GM18870 (cell line): ENCODE measurements around the gene CTNND2.

ENCODE experiments used
- ATAC-seq: cut with Tn5 transposase; IDR thresholded peaks from one replicate; pipeline ENCODE4 v1.9.1; 2021; ENCODE audit warnings: moderate library complexity; ENCODE audit not compliant: unreplicated experiment

Gene CTNND2

DNA sequence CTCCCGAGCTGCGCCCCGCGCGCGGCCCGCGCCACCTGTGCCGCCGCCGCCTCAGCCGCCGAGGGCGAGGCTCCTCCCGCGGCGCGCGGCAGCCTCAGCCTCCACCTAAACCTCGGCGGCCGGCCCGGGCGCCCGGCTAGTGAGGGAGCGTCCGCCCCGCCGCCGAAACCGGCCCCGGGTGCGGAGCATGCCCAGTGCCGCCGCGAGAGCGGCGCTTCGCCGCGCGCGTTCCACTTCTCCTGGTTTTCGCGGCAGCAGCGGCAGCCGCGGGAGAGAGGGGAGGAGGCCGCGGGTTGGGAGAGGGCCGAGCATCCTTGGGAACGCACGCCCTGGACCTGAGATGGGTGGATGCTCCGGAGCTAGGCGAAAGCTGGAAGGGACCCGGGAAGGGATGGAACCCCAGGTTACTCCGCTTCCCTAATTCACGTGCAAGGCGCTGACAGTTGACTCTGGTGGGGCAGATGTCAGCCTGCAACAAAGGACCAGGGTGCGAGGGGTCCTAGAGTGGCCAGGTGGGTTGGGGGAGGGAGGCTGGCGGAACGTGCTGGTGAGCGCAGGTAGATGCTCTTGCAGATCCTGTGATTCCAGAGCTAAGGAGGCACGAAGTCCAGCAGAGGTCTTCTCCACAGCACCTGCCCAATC is at the start of gene CTNND2:
Gene CTNND2, minus strand, starts transcription at position 182 of the 642 bp plus-strand sequence. CDS start 593 bp downstream, outside the sequence.
- no peak for ATAC-seq

GRCh38 chr5:11946317-11946716 is 42.1 kb upstream of the CTNND2 start:
- ATAC-seq, result no peak

GRCh38 chr5:11941566-11941965 is 37.3 kb upstream of the CTNND2 start:
- ATAC-seq, result no peak

DNA sequence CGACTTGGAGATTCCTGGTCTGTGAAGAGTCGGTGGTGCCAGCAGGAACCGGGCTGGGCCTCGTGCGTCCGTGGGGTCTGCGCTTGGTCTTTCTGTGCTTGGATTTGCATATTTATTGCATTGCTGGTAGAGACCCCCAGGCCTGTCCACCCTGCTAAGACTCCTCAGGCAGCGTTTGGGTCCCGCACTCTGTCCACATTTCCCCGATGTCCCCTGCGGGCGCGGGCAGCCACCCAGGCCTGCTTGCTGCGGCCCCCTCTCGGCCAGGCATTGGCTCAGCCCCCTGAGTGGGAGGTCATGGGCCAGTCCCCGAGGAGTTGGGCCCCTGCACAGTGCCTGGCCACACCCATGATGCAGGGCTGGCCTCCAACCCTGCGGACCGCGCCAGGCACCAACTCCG is 27.4 kb upstream of the CTNND2 start:
- no peak for ATAC-seq

DNA sequence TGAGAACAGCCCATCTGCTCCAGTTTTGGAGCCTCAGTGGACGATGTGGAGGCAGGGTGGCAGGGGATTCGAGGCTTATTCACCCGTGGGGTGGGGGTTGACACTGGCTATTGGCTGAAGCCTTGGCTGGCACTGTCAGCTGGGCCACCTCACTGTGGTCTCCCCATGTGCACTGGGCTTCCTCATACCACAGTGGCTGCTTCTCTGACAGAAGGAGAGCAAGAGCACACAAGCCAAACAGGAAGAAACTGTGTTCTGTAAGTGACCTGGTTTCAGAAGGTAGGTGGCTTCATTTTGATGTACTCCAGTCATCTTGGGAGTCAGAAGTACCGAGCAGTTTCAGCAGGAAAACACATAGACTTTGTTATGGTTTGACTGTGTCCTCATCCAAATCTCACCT is 24.7 kb upstream of the CTNND2 start:
- ATAC-seq, result no peak

- ATAC-seq, result no peak
Observed at GRCh38 chr5:11925701-11926100, 21.5 kb upstream of the CTNND2 start.

DNA sequence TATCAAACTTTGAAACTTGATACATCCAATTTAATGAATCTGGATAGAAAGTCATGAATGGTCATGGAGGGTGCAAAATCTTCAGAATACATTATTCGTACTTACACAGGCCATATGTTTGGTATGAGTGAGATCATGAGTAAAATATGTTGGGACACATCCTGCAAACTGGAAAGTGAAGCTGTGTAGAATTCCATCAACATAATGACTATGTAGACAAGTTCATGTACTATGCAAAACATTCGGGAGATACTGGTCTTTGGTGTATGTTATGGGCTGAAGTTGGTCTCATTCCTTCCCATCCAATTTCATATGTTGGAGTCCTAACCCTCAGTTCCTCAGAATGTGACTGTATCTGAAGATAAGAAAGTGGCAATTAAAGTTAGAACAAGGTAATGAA is 18.1 kb upstream of the CTNND2 start:
- no peak for ATAC-seq

DNA sequence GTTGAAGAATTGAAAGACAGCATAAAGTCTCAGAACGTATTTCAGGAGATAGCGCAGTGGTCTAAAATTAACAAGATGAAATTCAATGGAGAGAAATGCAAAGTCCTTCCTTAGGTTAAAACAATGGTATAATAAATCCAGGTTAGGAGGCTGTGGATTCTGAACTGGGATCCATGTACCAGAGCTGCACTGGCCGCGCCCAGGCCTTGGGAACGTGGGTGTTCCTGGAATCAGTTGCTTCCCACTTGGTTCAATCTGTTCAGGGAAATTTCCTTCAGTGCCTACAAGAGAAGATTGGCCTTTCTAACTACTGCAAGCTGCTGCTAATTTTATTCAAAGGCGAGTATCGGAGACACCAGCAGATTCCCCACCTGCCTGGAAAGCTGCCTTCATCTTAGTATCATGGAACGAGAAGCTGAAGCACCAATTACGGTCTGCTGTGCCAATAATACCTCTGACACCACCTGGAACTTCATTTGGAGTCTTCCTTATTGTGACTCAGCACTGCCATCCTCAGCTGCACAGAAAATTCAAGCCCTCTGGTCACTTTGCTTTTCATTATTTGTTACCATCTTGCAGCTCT is 14.3 kb upstream of the CTNND2 start:
- no peak for ATAC-seq

- no peak for ATAC-seq
Observed at GRCh38 chr5:11909471-11909870, 5.2 kb upstream of the CTNND2 start.

DNA sequence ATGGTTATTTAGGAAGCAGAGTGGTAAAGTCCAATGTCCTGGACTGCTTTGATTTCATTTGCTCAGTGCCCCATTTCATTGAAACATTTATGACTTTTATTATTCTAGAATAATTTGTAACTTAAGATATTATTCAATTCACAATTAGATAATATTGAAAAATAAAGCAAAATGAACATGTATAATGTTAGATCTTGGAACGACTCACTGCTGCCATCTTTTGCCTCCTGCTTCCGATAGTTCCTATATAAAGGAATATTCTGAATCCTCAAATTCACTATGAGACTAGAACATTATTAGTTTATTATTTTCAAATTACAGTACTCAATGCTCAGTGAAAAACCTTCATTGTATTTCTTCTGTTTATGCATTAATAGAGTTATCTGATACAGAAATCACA is 2.3 kb upstream of the CTNND2 start:
- no peak for ATAC-seq

GRCh38 chr5:11905206-11905605 is 960 bp upstream of the CTNND2 start:
- no peak for ATAC-seq

GRCh38 chr5:11903614-11904264 is 507 bp downstream of the CTNND2 start:
- no peak for ATAC-seq

- ATAC-seq, result no peak
Observed at GRCh38 chr5:11903121-11903613, 1.1 kb downstream of the CTNND2 start.

DNA sequence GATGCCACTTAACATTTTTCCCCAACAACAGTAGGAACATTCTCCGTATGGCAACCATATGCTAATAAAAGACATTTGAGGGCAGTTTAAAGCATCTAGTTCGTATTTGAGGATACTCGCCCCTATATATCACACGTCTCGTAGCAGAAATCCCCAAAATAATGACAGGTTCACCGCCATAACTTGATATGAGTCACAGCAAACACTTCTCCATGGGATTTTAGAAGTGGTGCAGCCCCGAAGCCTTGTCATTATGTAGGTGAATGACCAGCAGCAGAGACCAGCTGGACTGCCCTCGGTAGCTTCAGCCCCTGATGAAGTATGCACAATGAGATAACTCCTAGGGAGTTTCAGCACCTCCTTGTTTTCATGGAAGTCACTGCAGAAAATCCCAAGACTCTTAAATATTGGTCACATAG is 2.0 kb downstream of the CTNND2 start:
- ATAC-seq, result no peak

DNA sequence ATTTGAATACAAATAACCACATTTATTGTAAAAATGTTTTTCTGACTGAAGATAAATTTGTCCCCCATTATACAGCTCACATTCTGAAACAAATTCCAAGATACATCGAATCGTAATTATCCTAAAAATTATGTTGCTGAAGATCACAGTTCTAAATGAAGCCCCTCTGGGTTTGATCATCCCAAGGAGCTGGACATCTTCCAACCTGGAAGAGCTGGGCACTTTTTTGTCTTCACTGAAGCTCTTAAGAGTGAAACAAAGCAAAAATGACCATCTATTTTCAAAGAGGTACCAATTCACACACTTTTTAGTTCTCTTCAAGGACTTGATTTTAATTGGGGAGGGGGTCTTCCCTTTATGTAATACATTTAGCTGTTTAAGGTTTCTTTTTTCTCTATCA is 5.5 kb downstream of the CTNND2 start:
- ATAC-seq, result no peak

GRCh38 chr5:11897781-11898180 is 6.5 kb downstream of the CTNND2 start:
- no peak for ATAC-seq

DNA sequence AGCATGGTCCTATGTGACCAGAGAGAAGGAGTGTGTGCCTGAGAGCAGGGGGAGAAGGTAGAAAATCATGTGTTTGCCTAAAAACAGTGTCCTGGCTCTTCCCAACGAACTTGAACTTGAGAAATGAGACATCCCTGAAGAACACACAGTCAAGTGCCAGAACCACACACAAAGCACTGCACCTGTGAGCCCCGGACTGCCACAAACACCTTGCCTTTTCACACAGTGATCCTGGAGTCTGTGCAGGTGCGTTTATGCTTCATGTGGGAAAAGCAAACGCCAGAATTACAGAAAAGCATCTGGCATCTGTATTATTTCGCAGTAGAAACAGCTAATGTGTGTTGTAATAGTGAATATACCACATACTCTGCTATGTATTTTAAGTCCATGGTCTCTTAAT is 9.3 kb downstream of the CTNND2 start:
- ATAC-seq, result no peak

DNA sequence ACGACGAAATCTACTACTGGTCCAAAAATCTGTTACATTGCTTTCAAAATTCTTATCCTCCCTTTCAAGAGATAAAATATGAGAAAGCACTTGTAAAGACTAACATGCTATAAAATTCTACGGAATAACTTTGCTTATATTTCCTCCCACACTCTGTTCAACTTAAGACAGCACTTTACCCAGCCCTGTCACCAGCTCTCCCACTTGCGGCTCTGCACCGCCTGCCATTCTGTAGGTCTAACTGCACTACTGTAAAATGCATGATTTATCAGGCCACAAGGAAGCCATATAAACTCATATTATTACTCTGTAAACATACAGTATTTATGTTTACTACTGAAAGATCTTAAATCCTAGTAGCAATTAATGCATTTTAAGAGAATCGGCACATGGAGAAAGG is 11.4 kb downstream of the CTNND2 start:
- ATAC-seq, result no peak

- no peak for ATAC-seq
Observed at GRCh38 chr5:11890777-11891176, 13.5 kb downstream of the CTNND2 start.

DNA sequence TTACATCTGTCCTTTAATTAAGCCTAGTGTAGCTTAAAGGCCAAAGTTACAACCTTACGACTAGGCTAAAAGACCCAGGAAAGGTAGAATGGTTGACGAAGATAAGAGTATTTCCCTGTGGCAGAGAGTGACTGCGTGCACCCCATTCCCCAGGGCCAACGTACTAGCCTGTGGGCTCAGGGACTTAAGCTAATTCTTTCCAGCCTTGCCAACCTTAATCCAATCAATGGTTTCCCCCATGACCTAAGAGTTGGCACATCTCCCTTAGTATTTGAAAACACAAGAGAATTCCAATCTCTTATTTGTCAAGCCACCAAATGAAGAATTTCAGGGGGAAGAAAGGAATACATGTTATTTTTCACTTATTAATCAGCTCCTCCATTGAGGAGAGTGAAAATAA is 16.0 kb downstream of the CTNND2 start:
- ATAC-seq, result no peak

DNA sequence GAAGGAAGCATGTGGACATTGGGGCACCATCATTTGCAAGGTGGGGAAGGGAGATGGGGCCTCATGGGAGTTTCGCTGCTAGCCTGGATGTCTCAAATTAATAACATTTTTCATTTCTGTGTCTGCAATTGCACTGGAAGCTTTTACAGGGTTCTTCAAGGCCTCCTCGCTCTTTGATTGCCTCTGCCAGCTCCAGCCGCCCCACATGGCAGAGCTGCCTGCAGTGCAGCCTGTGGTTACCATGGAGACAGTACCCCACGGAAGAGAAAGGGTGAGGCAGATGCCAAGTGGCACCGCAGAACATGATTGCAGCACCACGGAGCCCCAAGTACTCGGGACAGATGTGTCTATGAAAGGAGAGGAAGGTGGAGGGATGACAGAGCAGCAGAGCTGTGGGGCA is 25.4 kb downstream of the CTNND2 start:
- no peak for ATAC-seq

- ATAC-seq, result no peak
Observed at GRCh38 chr5:11873587-11873986, 30.7 kb downstream of the CTNND2 start.
